Adrenal gland (tissue), 12 donors: ENCODE data around the gene LAPTM5. TPM values are rescaled to one million over a fixed set of nuclear protein-coding genes. Genes with fewer than 3 reads are reported as not detected.

ENCODE experiments used
- DNase-seq, 7 donors: peaks; one replicate each; pipeline ENCODE4 v3.0.0-alpha.2; 2019 to 2020
- H3K27ac ChIP-seq, 5 donors: fragments of 200-600 bp; sonication (generic) in 4 of 5; 1 replicate in 3 of 5; 2 replicates in 2 of 5; pipeline versions ENCODE4 v1.5.1 to v1.8.0; 2016 to 2020; ENCODE audit warnings: mild to moderate bottlenecking in 1 of 5
- H3K27me3 ChIP-seq: fragments of 200-600 bp; 2 replicates; pipeline ENCODE4 v1.8.0; 2021
- H3K36me3 ChIP-seq, 2 donors: fragments of 200-600 bp; replicated peaks in 1 of 2; 1 replicate in 1 of 2; 2 replicates in 1 of 2; pipeline versions ENCODE4 v1.5.1 to v1.8.0; 2018 to 2022
- H3K4me1 ChIP-seq, 2 donors: fragments of 200-600 bp; replicated peaks in 1 of 2; 1 replicate in 1 of 2; 2 replicates in 1 of 2; pipeline versions ENCODE4 v1.5.1 to v1.8.0; 2018 to 2021
- H3K4me3 ChIP-seq, 4 donors: fragments of 200-600 bp; sonication (generic) in 3 of 4; one replicate each; pipeline ENCODE4 v1.5.1; 2016 to 2018
- H3K9me3 ChIP-seq, 3 donors: fragments of 200-600 bp; sonication (generic) in 1 of 3; replicated peaks in 1 of 3; 1 replicate in 2 of 3; 2 replicates in 1 of 3; pipeline versions ENCODE4 v1.5.1 to v1.8.0; 2016 to 2021
- POLR2A ChIP-seq, 2 donors: fragments of 450-650 bp; IDR thresholded peaks; one replicate each; pipeline ENCODE4 v1.6.1; 2017; ENCODE audit warnings: antibody characterized with exemption in 2 of 2, mild to moderate bottlenecking in 2 of 2, moderate library complexity in 1 of 2
- WGBS, 4 donors: extraction: QIAGEN DNeasy Blood & Tissue Kit in 2 of 4; methylation state at CpG; one replicate each; pipeline versions ENCODE4 v1.1.5 to v1.1.7; 2013 to 2017; 5-methylcytosine and 5-hydroxymethylcytosine counted together
- intact Hi-C, 2 donors: fragments of 100-400 bp; cut with DNase I; formaldehyde crosslinking; loops; one replicate each; pipeline versions ENCODE4 v1.14.1 to v1.15.0; 2022 to 2023
- polyA plus RNA-seq, 3 donors: library from polyadenylated mRNA; stranded (reverse); fragments of 200-250 nt in 2 of 3; fragments of 350-450 nt in 1 of 3; fragmentation: Illumina TruSeq in 1 of 3; extraction: RNeasy Lipid Tissue Mini Kit (QIAGEN cat#74804) in 1 of 3; gene quantifications; one replicate each; pipeline ENCODE4 v1.2.3, GENCODE V29; 2013 to 2014
- total RNA-seq, 9 donors: library from RNA; depleted of rRNA in 4 of 9; stranded (reverse); fragments of >200 nt in 4 of 9; fragments of 120-200 nt in 1 of 9; fragmentation: NEBNext Ultra II Directional in 1 of 9; extraction: Animal tissue kit (Norgen Biotek cat#: 25700) in 1 of 9; gene quantifications; one replicate each; pipeline versions ENCODE4 v1.1.0 to v1.2.4, GENCODE V29; 2013 to 2023
- TF ChIP-seq, protein P1 (sequence below), 6 experiments: fragments of 450-650 bp in 4 of 6; fragments of 200-600 bp in 2 of 6; sonication (generic) in 1 of 6; IDR thresholded peaks; 1 replicate in 5 of 6; 2 replicates in 1 of 6; pipeline versions ENCODE4 v1.5.1 to v1.8.0; 2016 to 2021; ENCODE audit warnings: antibody characterized with exemption in 6 of 6, mild to moderate bottlenecking in 2 of 6, moderate library complexity in 1 of 6
- donor health status: healthy with polysubstance abuse.
- donor health status: Bipolar disorder and iron deficiency.
- donor health status: DM: yes; HTN: yes; CAD: no.
- donor health status: DM: no; HTN: no; CAD: no.
- donor health status: DM: no; HTN: no; CAD: no.
- donor health status: DM: yes; HTN: yes; CAD: no.

LAPTM5 gene
- total and polyA plus RNA-seq, 12 donors: 7.8 to 177 (median 109) TPM

DNA sequence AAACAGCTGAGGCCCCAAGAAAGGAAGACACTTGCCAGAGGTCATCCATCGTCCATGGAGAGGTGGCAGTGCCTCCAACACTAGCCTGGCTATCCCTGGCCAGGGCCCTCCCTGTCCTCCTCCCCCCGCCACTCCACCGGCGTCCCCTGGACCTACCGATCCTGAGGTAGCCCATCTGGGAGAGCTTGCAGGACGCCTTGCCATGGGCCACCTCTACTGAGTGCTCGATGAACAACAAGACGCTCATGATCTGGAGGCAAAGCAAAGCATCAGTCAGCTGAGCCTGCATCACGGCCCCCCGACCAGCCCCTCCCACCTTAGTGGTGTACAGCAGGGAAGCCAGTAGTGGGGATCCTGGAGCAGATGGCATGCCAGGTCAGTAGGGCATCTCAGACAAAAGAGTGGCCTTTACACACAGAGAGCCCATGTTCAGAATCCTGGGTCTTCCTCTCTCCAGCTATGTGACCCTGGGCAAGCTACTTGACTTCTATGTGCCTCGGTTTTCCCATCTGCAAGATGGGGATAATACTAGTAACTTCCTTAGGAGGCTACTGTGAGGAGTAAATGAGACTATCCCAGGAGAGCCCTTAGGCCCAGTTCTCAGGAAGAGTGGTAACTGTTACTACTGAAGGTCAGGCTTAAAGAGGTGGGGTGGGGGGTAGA is 15.1 kb downstream of the LAPTM5 start:
- Histone ChIP-seq H3K27me3 (no peaks in the 10 kb centered on the region), H3K36me3 (peaks cover 0 to 14% of the 10 kb centered on the region in 2 donors), H3K4me3 (no peak overlapping the region), H3K9me3 (no peaks in the 10 kb centered on the region), H3K4me1 (peaks cover 5 to 14% of the 10 kb centered on the region in 2 donors), H3K27ac (no peak overlapping the region)
- intact Hi-C loops: no loop called here
- no peak for DNase-seq
- 83 to 94% (median 88%) methylated on average over 6 to 11 of the region's 11 CpGs for WGBS, 4 donors
- TF ChIP-seq, protein P1, sequence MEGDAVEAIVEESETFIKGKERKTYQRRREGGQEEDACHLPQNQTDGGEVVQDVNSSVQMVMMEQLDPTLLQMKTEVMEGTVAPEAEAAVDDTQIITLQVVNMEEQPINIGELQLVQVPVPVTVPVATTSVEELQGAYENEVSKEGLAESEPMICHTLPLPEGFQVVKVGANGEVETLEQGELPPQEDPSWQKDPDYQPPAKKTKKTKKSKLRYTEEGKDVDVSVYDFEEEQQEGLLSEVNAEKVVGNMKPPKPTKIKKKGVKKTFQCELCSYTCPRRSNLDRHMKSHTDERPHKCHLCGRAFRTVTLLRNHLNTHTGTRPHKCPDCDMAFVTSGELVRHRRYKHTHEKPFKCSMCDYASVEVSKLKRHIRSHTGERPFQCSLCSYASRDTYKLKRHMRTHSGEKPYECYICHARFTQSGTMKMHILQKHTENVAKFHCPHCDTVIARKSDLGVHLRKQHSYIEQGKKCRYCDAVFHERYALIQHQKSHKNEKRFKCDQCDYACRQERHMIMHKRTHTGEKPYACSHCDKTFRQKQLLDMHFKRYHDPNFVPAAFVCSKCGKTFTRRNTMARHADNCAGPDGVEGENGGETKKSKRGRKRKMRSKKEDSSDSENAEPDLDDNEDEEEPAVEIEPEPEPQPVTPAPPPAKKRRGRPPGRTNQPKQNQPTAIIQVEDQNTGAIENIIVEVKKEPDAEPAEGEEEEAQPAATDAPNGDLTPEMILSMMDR (IDR thresholded peaks at IDR 0.05): no peak
- TF ChIP-seq POLR2A (IDR thresholded peaks at IDR 0.05): no peak

DNA sequence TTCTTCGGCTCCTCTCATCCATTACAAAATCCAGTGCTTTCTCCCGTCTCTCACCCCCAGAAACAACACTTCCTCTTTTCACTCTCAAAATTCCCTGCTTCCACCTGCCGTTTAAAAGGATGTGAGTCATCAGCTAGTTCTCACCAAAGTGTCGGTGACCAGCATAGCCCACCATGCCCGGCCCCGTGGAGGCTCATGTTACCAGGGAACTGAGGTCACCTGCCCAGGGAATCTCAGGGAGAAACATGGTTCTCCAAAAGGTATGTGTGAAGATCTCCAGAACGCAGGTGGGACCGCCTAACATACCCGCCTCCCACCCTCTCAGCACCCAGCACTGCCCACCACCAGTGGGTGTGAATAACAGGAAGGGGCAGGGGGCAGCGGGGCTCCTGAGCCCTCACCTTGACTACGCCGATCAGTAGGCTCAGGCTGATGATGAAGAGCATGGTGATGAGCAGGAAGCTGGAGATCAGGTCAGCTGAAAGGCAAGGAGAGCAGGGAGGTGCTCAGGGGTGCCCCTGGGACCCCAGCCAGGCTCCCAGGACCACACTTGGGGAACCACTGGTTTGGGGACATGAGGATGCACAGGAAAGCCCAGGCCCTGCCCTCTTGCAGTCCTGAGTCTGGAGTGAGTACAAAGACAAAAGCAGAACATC is 16.2 kb downstream of the LAPTM5 start:
- intact Hi-C loops: no loop called here
- WGBS, 4 donors: 62 to 70% (median 66%) methylated on average over 9 to 12 of the region's 12 CpGs
- TF ChIP-seq, protein P1 (IDR thresholded peaks at IDR 0.05): no peak
- no peak for TF ChIP-seq POLR2A (IDR thresholded peaks at IDR 0.05)
- no peak for DNase-seq
- Histone ChIP-seq H3K4me3 (no peak overlapping the region), H3K36me3 (peaks cover 0 to 14% of the 10 kb centered on the region in 2 donors), H3K9me3 (no peaks in the 10 kb centered on the region), H3K27me3 (no peaks in the 10 kb centered on the region), H3K27ac (no peak overlapping the region), H3K4me1 (peaks cover 5 to 8% of the 10 kb centered on the region in 2 donors)

DNA sequence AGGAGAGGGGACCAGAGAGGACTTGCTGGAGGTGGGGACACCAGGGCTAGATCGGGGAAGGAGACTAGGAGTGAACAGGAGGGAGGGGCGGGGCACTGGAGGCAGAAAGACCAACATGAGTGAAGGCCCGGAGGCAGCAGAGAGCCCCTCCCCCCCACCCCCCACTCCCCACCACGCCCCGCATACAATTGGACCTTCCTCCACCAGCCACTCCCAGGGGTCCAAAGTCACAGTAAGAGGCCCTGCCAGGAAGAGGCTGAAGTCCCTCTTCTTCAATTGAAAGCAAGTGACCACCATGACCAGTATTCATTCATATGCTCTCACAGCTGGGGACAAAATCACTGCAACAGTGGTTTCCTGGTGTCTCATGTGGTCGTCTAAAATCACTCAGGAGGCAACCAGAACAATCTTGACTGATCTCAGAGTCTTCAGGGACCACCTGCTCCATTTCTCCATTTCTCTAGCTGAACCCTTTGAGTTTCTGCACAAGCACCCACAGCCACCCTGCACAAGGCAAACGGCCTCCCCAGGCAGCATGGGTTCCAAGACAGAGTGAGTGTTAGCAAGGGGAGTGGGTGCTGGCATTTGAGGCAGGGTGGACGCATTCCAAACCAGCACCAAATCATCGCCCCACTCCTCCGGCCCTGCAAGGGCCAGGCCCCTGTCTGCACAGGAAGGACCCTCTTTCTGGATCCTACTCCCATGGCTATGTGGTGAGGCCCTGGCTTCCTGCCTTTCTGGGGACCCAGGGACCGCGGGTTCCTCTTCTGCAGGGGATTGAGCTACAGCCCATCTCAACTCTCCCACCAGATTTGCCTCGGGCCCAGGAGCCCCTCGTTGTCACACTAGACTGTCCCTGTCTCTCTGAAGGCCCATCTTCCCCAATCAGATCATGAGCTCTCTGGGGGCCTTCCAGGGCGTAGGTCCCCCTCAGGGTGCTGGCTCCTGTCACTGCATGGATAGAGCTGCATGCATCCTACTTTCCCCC is 17.0 kb downstream of the LAPTM5 start:
- no peaks in the 10 kb centered on the region for H3K27me3 ChIP-seq
- H3K9me3 ChIP-seq: no peaks in the 10 kb centered on the region
- intact Hi-C loops: no loop called here
- H3K4me3 ChIP-seq: no peak overlapping the region
- TF ChIP-seq, protein P1 (IDR thresholded peaks at IDR 0.05): no peak
- TF ChIP-seq POLR2A (IDR thresholded peaks at IDR 0.05): no peak
- WGBS, 4 donors: 77 to 94% (median 78%) methylated on average over 7 to 15 of the region's 15 CpGs
- H3K27ac ChIP-seq: no peak overlapping the region
- DNase-seq: no peak
- H3K36me3 ChIP-seq: peaks cover 0 to 14% of the 10 kb centered on the region in 2 donors
- H3K4me1 ChIP-seq: peaks cover 5% of the 10 kb centered on the region in 2 donors

DNA sequence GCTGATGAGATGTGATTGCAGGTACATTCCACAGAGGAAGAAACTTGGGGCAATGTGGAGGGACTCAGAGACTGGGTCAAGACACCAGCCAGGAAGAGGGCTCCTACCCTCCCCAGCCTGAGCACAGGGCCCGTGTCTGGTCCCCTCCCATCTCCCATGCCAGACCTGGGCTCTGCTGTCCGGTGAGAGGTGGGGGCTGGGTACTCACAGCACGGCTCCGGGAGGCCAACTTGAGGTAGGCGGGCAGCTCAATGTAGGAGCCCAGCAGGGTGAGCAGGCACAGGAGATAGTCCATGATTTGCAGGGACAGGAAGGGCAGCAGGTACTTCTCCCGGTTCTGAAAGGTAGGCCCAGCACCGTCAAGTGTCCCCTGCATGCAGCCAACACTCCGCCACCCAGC is 18.0 kb downstream of the LAPTM5 start:
- TF ChIP-seq, protein P1 (IDR thresholded peaks at IDR 0.05): no peak
- no peak for TF ChIP-seq POLR2A (IDR thresholded peaks at IDR 0.05)

More for the DNA sequence above, 18.0 kb downstream of the LAPTM5 start:
- Histone ChIP-seq H3K4me1 (peaks cover 5% of the 10 kb centered on the region in 2 donors), H3K4me3 (no peak overlapping the region), H3K36me3 (peaks cover 0 to 14% of the 10 kb centered on the region in 2 donors), H3K27ac (no peak overlapping the region), H3K27me3 (no peaks in the 10 kb centered on the region), H3K9me3 (no peaks in the 10 kb centered on the region)
- WGBS, 4 donors: 88 to 95% (median 91%) methylated on average over 4 to 8 of the region's 8 CpGs
- intact Hi-C loops: no loop called here
- no peak for DNase-seq
